Diencephalon (tissue), 1 donor: Measurements from ENCODE around the gene GIMAP7. TPM values are rescaled to one million over a fixed set of nuclear protein-coding genes. Genes with fewer than 3 reads are reported as not detected.

Experiments used
- total RNA-seq: library from RNA; depleted of rRNA; stranded (reverse); fragments of >200 nt; gene quantifications from one replicate; pipeline ENCODE4 v1.2.3, GENCODE V29; 2014

The GIMAP7 gene
- total RNA-seq = 3.7 TPM

GRCh38 chr7:150514748-150515222 lies at the start of gene GIMAP7:
TSS of gene GIMAP7 (plus strand) at chr7:150514872. CDS start at chr7:150519975, 5,103 bp downstream.

GRCh38 chr7:150567169-150567568 lies 52.5 kb downstream of the GIMAP7 start, which contains the start of gene GIMAP4:
TSS of gene GIMAP4 (plus strand) at chr7:150567390. CDS start at chr7:150569902, 2,512 bp downstream.

Other genes with a start within 250 kb of the GIMAP7 start
- gene LRRC61, start 191.5 kb upstream of the GIMAP7 start, total RNA-seq = 12.9 TPM
- gene ACTR3C, start 191.3 kb upstream of the GIMAP7 start, total RNA-seq = 4.6 TPM
- 10.8 TPM for gene RARRES2, start 173.2 kb upstream of the GIMAP7 start, total RNA-seq
- gene REPIN1, start 146.1 kb upstream of the GIMAP7 start, total RNA-seq = 40.4 TPM
- 7.6 TPM for gene ZNF775, start 135.5 kb upstream of the GIMAP7 start, total RNA-seq
- 2.8 TPM for gene GIMAP8, start 64.2 kb upstream of the GIMAP7 start, total RNA-seq
- gene GIMAP4, start 52.5 kb downstream of the GIMAP7 start, total RNA-seq = 10.8 TPM
- gene GIMAP6, start 117.5 kb downstream of the GIMAP7 start, total RNA-seq = 6.9 TPM
- gene GIMAP2, start 170.8 kb downstream of the GIMAP7 start, total RNA-seq = 6.7 TPM
- gene GIMAP1, start 201.7 kb downstream of the GIMAP7 start, total RNA-seq = 1.4 TPM
- gene GIMAP5, start 222.5 kb downstream of the GIMAP7 start, total RNA-seq = 3.7 TPM